ENCODE results near the gene ARID3C.

ARID3C gene

GRCh38 chr9:34651876-34652601, 23.2 kb upstream of the ARID3C start, which contains the start of gene IL11RA:
TSS of gene IL11RA (plus strand) at chr9:34652185. CDS start at chr9:34655218, 3,033 bp downstream.
- no peak for TF ChIP-seq CTCF (IDR thresholded peaks at IDR 0.05; ENCODE audit: low read depth, low read length)
- peak within 1 kb of the TSS; percentile 63 for H3K4me3 ChIP-seq (ENCODE audit: low read depth, low read length)

GRCh38 chr9:34651321-34651720, 22.5 kb upstream of the ARID3C start:
- peak overlapping the region; percentile 63 for H3K4me3 ChIP-seq (ENCODE audit: low read depth, low read length)

DNA sequence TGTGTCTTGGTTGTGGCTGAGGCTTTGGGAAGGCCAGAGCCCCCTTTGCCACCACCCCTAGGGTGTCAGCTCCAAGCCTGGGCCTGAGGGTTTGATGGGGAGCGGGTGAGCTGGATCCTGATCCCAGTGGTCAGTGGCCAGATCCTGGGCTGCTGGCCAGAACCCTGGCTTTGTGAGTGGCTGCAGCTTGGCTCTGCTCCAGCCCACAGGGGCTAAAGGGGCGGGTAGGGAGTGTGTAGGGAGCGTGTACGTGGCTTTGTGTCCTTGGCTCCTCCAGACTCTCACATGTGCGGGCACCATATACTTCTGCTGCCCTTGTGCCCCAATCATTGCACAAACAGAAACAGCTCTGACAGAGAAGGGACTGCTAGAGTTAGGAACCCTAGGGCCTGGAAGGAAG, 21.9 kb upstream of the ARID3C start:
- no peak overlapping the region for H3K4me3 ChIP-seq (ENCODE audit: low read depth, low read length)
- no peak for TF ChIP-seq CTCF (IDR thresholded peaks at IDR 0.05; ENCODE audit: low read depth, low read length)

More at GRCh38 chr9:34651321-34651720, 22.5 kb upstream of the ARID3C start:
- TF ChIP-seq CTCF (IDR thresholded peaks at IDR 0.05; ENCODE audit: low read depth, low read length): no peak

GRCh38 chr9:34648673-34649072, 19.8 kb upstream of the ARID3C start:
- no peak for TF ChIP-seq CTCF (IDR thresholded peaks at IDR 0.05; ENCODE audit: low read depth, low read length)
- H3K4me3 ChIP-seq (ENCODE audit: low read depth, low read length): no peak overlapping the region

GRCh38 chr9:34647651-34648050, 18.8 kb upstream of the ARID3C start:
- TF ChIP-seq CTCF (IDR thresholded peaks at IDR 0.05; ENCODE audit: low read depth, low read length): no peak
- peak overlapping the region; percentile 80 for H3K4me3 ChIP-seq (ENCODE audit: low read depth, low read length)

GRCh38 chr9:34647084-34647403, 18.2 kb upstream of the ARID3C start:
- peak overlapping the region; percentile 80 for H3K4me3 ChIP-seq (ENCODE audit: low read depth, low read length)
- TF ChIP-seq CTCF (IDR thresholded peaks at IDR 0.05; ENCODE audit: low read depth, low read length): no peak; the same call in 1 of the 2 replicates

- peak within 1 kb of the TSS; percentile 80 for H3K4me3 ChIP-seq (ENCODE audit: low read depth, low read length)
- TF ChIP-seq CTCF (IDR thresholded peaks at IDR 0.05; ENCODE audit: low read depth, low read length): peak; percentile 52
Measured at GRCh38 chr9:34646211-34647083, 17.6 kb upstream of the ARID3C start, which contains the start of gene GALT. TSS of gene GALT (plus strand) at chr9:34646675. CDS start at chr9:34646705, 30 bp downstream.
